Fibroblast of lung (primary cell): ENCODE measurements around the gene DUSP3. TPM values are rescaled to one million over a fixed set of nuclear protein-coding genes. Genes with fewer than 3 reads are reported as not detected.
A peak's percentile ranks its signal among the peaks of the same experiment; 100 is the strongest.

ENCODE experiments used
- DNase-seq, 2 donors: peaks; one replicate each; pipeline versions ENCODE4 v3.0.0 to v3.0.0-alpha.2; 2010; ENCODE audit warnings: low read depth in 2 of 2
- H2AFZ ChIP-seq: 2 replicates; pipeline ENCODE4 v1.5.1; 2012; ENCODE audit warnings: low read length, control low read depth, inconsistent platforms
- H3K27ac ChIP-seq: 2 replicates; pipeline ENCODE4 v1.5.1; 2011; ENCODE audit warnings: low read length, control low read depth; ENCODE audit not compliant: insufficient read depth
- H3K27me3 ChIP-seq: 2 replicates; pipeline ENCODE4 v1.5.1; 2011; ENCODE audit warnings: mild to moderate bottlenecking, low read length; ENCODE audit not compliant: control insufficient read depth, insufficient read depth
- H3K36me3 ChIP-seq: 2 replicates; pipeline ENCODE4 v1.5.1; 2011; ENCODE audit warnings: low read length; ENCODE audit not compliant: control insufficient read depth, insufficient read depth
- H3K4me1 ChIP-seq: 2 replicates; pipeline ENCODE4 v1.5.1; 2011; ENCODE audit warnings: low read length; ENCODE audit not compliant: control insufficient read depth, insufficient read depth; ENCODE audit errors: extremely low read depth
- H3K4me2 ChIP-seq: 2 replicates; pipeline ENCODE4 v1.5.1; 2011; ENCODE audit warnings: low read length, control low read depth; ENCODE audit not compliant: insufficient read depth; ENCODE audit errors: extremely low read depth
- H3K4me3 ChIP-seq, 4 experiments: fragments of 200-600 bp in 1 of 4; sonication (generic) in 1 of 4; replicated peaks in 1 of 4; 2 replicates each; pipeline ENCODE4 v1.5.1; 2011 to 2016; ENCODE audit warnings: low read length in 4 of 4, low read depth in 3 of 4, mild to moderate bottlenecking in 3 of 4, control low read depth in 2 of 4, inconsistent platforms in 1 of 4, mixed read lengths in 1 of 4; ENCODE audit not compliant: insufficient read depth in 1 of 4; ENCODE audit errors: control extremely low read depth in 1 of 4
- H3K79me2 ChIP-seq: 2 replicates; pipeline ENCODE4 v1.5.1; 2012; ENCODE audit warnings: mild to moderate bottlenecking, low read length, inconsistent platforms; ENCODE audit not compliant: control insufficient read depth, insufficient read depth
- H3K9ac ChIP-seq: 2 replicates; pipeline ENCODE4 v1.5.1; 2011; ENCODE audit warnings: mild to moderate bottlenecking, low read length, control low read depth; ENCODE audit not compliant: insufficient read depth
- H3K9me3 ChIP-seq: 2 replicates; pipeline ENCODE4 v1.5.1; 2012; ENCODE audit warnings: low read depth, low read length; ENCODE audit not compliant: control insufficient read depth, insufficient read depth
- H4K20me1 ChIP-seq: 2 replicates; pipeline ENCODE4 v1.5.1; 2011; ENCODE audit warnings: low read length; ENCODE audit not compliant: control insufficient read depth, insufficient read depth; ENCODE audit errors: extremely low read depth
- EZH2 ChIP-seq: IDR thresholded peaks from 2 replicates; pipeline ENCODE4 v1.5.1; 2012; ENCODE audit warnings: low read length, control low read depth, mild to moderate bottlenecking; ENCODE audit errors: missing control alignments
- polyA plus RNA-seq, 2 donors: library from polyadenylated mRNA; depleted of rRNA in 1 of 2; stranded (reverse) in 1 of 2; unstranded in 1 of 2; fragments of >200 nt; gene quantifications; 2 replicates each; pipeline ENCODE4 v1.2.1, GENCODE V29; 2011 to 2012; ENCODE audit warnings: missing spikeins in 1 of 2
- total RNA-seq: library from RNA; depleted of rRNA; stranded (reverse); fragments of >200 nt; gene quantifications from 2 replicates; pipeline ENCODE4 v1.2.1, GENCODE V29; 2014
- TF ChIP-seq, protein P1 (sequence below), 2 donors: IDR thresholded peaks in 1 of 2; conservative IDR thresholded peaks in 1 of 2; 1 replicate in 1 of 2; 2 replicates in 1 of 2; pipeline ENCODE4 v1.5.1; 2011 to 2012; ENCODE audit warnings: low read length in 2 of 2, control low read depth in 1 of 2, inconsistent platforms in 1 of 2, low read depth in 1 of 2, mild to moderate bottlenecking in 1 of 2

DUSP3 gene
- total and polyA plus RNA-seq, 2 donors (not counting 1 experiment from before 2014, with no cell fraction given) = 51.2 to 55.9 TPM

DNA sequence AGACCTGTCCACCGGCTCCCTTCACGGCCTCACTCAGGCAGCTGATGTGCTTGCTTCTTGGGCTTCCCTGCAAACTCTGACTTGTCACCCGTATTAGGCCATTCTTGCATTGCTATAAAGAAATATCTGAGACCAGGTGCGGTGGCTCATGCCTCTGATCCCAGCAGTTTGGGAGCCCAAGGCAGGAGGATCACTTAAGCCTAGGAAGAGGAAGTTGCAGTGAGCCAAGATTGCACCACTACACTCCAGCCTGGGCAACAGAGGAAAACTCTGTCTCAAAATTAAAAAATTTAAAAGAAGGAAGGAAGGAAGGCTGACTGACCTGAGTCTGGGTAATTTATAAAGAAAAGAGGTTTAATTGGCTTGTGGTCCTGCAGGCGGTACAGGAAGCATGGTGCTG is 37.1 kb downstream of the DUSP3 start:
- H3K4me1 ChIP-seq = no peaks in the 10 kb centered on the region
- DNase-seq = no peak
- no peak overlapping the region for H3K27ac ChIP-seq

DNA sequence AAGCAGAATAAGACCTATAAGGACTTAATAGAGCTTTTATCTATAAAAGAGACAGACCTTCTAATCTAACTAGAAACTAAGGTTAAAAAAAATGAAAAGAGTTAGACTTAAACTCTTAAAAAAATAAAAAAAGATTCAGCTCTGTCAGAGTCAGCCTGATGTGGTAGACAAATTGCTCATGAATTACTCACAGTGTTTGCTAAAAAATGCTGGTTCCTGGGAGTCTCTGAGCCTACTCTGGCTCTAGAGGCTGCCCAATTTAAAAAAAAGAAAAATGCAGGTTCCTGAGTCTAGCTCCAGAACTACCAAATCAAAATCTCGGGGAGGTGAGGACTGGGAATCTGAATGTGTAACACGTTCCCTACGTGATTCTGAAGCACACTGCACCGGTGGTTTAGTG is 38.2 kb downstream of the DUSP3 start:
- H3K4me1 ChIP-seq = no peaks in the 10 kb centered on the region
- H3K79me2 ChIP-seq = no peaks in the 10 kb centered on the region
- H3K27me3 ChIP-seq = peaks cover 5% of the 10 kb centered on the region
- H2AFZ ChIP-seq = no peak overlapping the region
- no peak overlapping the region for H3K4me2 ChIP-seq
- no peak overlapping the region for H3K9ac ChIP-seq
- peak in 1 of 2 donors; percentile 65 for DNase-seq
- H3K27ac ChIP-seq = no peak overlapping the region
- no peaks in the 10 kb centered on the region for H3K9me3 ChIP-seq
- H3K4me3 ChIP-seq = no peak overlapping the region
- H3K36me3 ChIP-seq = no peaks in the 10 kb centered on the region
- no peaks in the 10 kb centered on the region for H4K20me1 ChIP-seq
- no peak for TF ChIP-seq EZH2
- TF ChIP-seq, protein P1, sequence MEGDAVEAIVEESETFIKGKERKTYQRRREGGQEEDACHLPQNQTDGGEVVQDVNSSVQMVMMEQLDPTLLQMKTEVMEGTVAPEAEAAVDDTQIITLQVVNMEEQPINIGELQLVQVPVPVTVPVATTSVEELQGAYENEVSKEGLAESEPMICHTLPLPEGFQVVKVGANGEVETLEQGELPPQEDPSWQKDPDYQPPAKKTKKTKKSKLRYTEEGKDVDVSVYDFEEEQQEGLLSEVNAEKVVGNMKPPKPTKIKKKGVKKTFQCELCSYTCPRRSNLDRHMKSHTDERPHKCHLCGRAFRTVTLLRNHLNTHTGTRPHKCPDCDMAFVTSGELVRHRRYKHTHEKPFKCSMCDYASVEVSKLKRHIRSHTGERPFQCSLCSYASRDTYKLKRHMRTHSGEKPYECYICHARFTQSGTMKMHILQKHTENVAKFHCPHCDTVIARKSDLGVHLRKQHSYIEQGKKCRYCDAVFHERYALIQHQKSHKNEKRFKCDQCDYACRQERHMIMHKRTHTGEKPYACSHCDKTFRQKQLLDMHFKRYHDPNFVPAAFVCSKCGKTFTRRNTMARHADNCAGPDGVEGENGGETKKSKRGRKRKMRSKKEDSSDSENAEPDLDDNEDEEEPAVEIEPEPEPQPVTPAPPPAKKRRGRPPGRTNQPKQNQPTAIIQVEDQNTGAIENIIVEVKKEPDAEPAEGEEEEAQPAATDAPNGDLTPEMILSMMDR (conservative IDR thresholded peaks at IDR 0.05 in 1 of 2, IDR thresholded peaks at IDR 0.05 in 1 of 2; ENCODE audit: low read depth in 1 of 2, low read length in 2 of 2) = no peak

More for the DNA sequence above, 37.1 kb downstream of the DUSP3 start:
- Histone ChIP-seq H3K4me3 (no peak overlapping the region), H2AFZ (no peak overlapping the region), H3K27me3 (peaks cover 12% of the 10 kb centered on the region), H3K36me3 (no peaks in the 10 kb centered on the region), H3K9me3 (no peaks in the 10 kb centered on the region), H4K20me1 (no peaks in the 10 kb centered on the region), H3K9ac (no peak overlapping the region), H3K79me2 (no peaks in the 10 kb centered on the region), H3K4me2 (no peak overlapping the region)
- TF ChIP-seq, protein P1 (conservative IDR thresholded peaks at IDR 0.05 in 1 of 2, IDR thresholded peaks at IDR 0.05 in 1 of 2; ENCODE audit: low read depth in 1 of 2, low read length in 2 of 2) = no peak
- TF ChIP-seq EZH2 = no peak

DNA sequence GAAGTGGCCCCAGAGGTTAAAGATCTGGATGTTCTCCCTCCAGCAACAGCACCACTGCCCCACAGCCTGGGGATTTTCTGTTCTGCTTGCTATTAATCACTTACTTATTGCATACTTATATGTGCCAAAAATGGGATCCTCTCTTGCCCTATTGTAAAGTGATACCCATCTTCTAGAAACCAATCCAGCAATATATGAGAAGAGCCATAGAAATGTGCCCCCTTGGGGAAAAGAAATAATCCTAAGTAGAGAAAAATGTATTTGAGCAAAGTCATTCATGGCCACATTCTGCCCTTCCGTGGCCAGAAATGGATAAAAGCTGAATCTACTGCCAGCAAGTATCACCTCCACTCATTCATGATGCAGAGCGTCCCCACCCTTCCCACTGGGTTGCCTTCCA is 41.1 kb downstream of the DUSP3 start:
- no peaks in the 10 kb centered on the region for H3K36me3 ChIP-seq
- no peaks in the 10 kb centered on the region for H3K27me3 ChIP-seq
- no peak for DNase-seq
- H3K79me2 ChIP-seq = no peaks in the 10 kb centered on the region
- no peak overlapping the region for H3K9ac ChIP-seq
- H3K9me3 ChIP-seq = no peaks in the 10 kb centered on the region
- no peak overlapping the region for H2AFZ ChIP-seq
- peaks cover 2% of the 10 kb centered on the region for H3K4me1 ChIP-seq
- no peak overlapping the region for H3K27ac ChIP-seq
- no peak overlapping the region for H3K4me3 ChIP-seq
- H3K4me2 ChIP-seq = no peak overlapping the region
- TF ChIP-seq, protein P1 (conservative IDR thresholded peaks at IDR 0.05 in 1 of 2, IDR thresholded peaks at IDR 0.05 in 1 of 2; ENCODE audit: low read depth in 1 of 2, low read length in 2 of 2) = no peak
- TF ChIP-seq EZH2 = no peak
- no peaks in the 10 kb centered on the region for H4K20me1 ChIP-seq
